Endodermal cell (in vitro differentiated cells): ENCODE data around the gene SPACA4. TPM values are rescaled to one million over a fixed set of nuclear protein-coding genes. Genes with fewer than 3 reads are reported as not detected.

ENCODE experiments used
- DNase-seq: peaks from one replicate; pipeline ENCODE4 v3.0.0-alpha.2; 2017
- H3K27ac ChIP-seq: 2 replicates; pipeline ENCODE4 v1.5.1; 2013; ENCODE audit warnings: mild to moderate bottlenecking, low read depth, low read length, moderate library complexity
- H3K27me3 ChIP-seq: 2 replicates; pipeline ENCODE4 v1.6.1; 2013; ENCODE audit warnings: mild to moderate bottlenecking, low read length, moderate library complexity; ENCODE audit not compliant: insufficient read depth, control insufficient read depth, poor library complexity, severe bottlenecking
- H3K36me3 ChIP-seq: 2 replicates; pipeline ENCODE4 v1.7.0; 2013; ENCODE audit warnings: mild to moderate bottlenecking, low read length, moderate library complexity; ENCODE audit not compliant: control insufficient read depth, insufficient read depth
- H3K4me1 ChIP-seq: one replicate; pipeline ENCODE4 v1.7.0; 2013; ENCODE audit warnings: low read length; ENCODE audit not compliant: control insufficient read depth, insufficient read depth
- H3K4me3 ChIP-seq: 2 replicates; pipeline ENCODE4 v1.5.1; 2013; ENCODE audit warnings: mild to moderate bottlenecking, low read length, moderate library complexity
- H3K9ac ChIP-seq: 2 replicates; pipeline ENCODE4 v1.6.1; 2013; ENCODE audit warnings: mild to moderate bottlenecking, low read length, moderate library complexity; ENCODE audit not compliant: poor library complexity, severe bottlenecking; ENCODE audit errors: extremely low read depth
- H3K9me3 ChIP-seq: 2 replicates; pipeline ENCODE4 v1.6.1; 2013; ENCODE audit warnings: mild to moderate bottlenecking, low read length, moderate library complexity; ENCODE audit not compliant: control insufficient read depth
- H3K27ac Mint-ChIP-seq: 2 replicates; pipeline ENCODE4 v1.8.0; 2020; ENCODE audit warnings: mixed read lengths
- H3K27me3 Mint-ChIP-seq: 2 replicates; pipeline ENCODE4 v1.8.0; 2021; ENCODE audit warnings: mild to moderate bottlenecking, mixed read lengths; ENCODE audit not compliant: insufficient read depth
- H3K36me3 Mint-ChIP-seq: 2 replicates; pipeline ENCODE4 v1.8.0; 2020; ENCODE audit warnings: low read depth, mixed read lengths
- H3K4me1 Mint-ChIP-seq: 2 replicates; pipeline ENCODE4 v1.8.0; 2020; ENCODE audit warnings: mixed read lengths
- H3K4me3 Mint-ChIP-seq: 2 replicates; pipeline ENCODE4 v1.8.0; 2020; ENCODE audit warnings: mild to moderate bottlenecking, moderate library complexity, mixed read lengths
- H3K9me3 Mint-ChIP-seq: 2 replicates; pipeline ENCODE4 v1.8.0; 2020; ENCODE audit warnings: mild to moderate bottlenecking, mixed read lengths
- CTCF ChIP-seq: fragments of 200-600 bp; sonication (generic); conservative IDR thresholded peaks from 2 replicates; pipeline ENCODE4 v1.5.0; 2021; ENCODE audit warnings: antibody characterized with exemption, mild to moderate bottlenecking
- WGBS, 2 experiments: methylation state at CpG; one replicate each; pipeline versions ENCODE4 v1.1.5 to v1.1.7; 2013; ENCODE audit warnings: missing lambda C conversion rate in 2 of 2, mixed read lengths in 1 of 2; ENCODE audit not compliant: insufficient coverage in 1 of 2, insufficient read length in 1 of 2; 5-methylcytosine and 5-hydroxymethylcytosine counted together
- total RNA-seq, 2 donors: library from RNA; stranded (reverse); fragmentation: NEBNext Ultra II Directional in 1 of 2; extraction: Animal tissue kit (Norgen Biotek cat#: 25700) in 1 of 2; gene quantifications; 2 replicates in 1 of 2; 3 replicates in 1 of 2; pipeline ENCODE4 v1.2.1, GENCODE V29; 2021

Gene SPACA4
- total RNA-seq, 2 donors from 2014 or later = not detected

DNA sequence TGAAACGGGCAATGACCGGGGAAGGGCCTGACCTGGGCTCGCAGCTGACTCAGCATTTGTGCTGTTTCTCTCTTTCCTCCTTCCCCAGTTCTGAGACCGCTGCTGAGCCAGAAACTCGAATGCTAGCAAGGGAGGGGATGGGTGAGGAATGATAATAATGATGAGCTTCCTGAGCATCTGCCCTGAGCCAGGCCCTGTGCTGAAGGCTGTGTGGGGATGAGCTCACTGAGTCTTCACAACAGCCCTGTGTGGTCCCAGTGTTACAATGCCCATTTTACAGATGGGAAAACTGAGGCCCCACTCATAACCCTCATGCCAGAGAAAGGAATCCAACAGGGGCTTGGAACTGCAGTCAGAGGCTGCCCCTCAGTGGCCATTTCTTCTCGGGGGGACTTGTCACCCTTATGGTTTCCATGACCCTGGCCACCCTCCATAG is 46.4 kb upstream of the SPACA4 start:
- H3K9me3 ChIP-seq = no peaks in the 10 kb centered on the region
- H3K27ac ChIP-seq = no peak overlapping the region
- Mint-ChIP-seq H3K4me1 (peaks cover 4% of the 10 kb centered on the region), H3K9me3 (no peaks in the 10 kb centered on the region), H3K27me3 (peaks cover 3% of the 10 kb centered on the region), H3K27ac (no peak overlapping the region), H3K4me3 (no peak overlapping the region), H3K36me3 (no peaks in the 10 kb centered on the region)
- 60 to 93% methylated on average over 1 to 6 of the region's 6 CpGs for WGBS, 2 experiments
- H3K9ac ChIP-seq = no peak overlapping the region
- no peak overlapping the region for H3K4me3 ChIP-seq
- no peaks in the 10 kb centered on the region for H3K36me3 ChIP-seq
- DNase-seq = no peak
- no peaks in the 10 kb centered on the region for H3K4me1 ChIP-seq
- H3K27me3 ChIP-seq = no peaks in the 10 kb centered on the region
- TF ChIP-seq CTCF = peak; percentile 49

- Histone ChIP-seq H3K36me3 (no peaks in the 10 kb centered on the region), H3K4me1 (no peaks in the 10 kb centered on the region), H3K9ac (no peak overlapping the region), H3K27ac (no peak overlapping the region), H3K27me3 (no peaks in the 10 kb centered on the region), H3K9me3 (no peaks in the 10 kb centered on the region), H3K4me3 (no peak overlapping the region)
- Mint-ChIP-seq H3K4me1 (peaks cover under 1% of the 10 kb centered on the region), H3K36me3 (no peaks in the 10 kb centered on the region), H3K27me3 (peaks cover 3% of the 10 kb centered on the region), H3K4me3 (no peak overlapping the region), H3K9me3 (no peaks in the 10 kb centered on the region), H3K27ac (no peak overlapping the region)
- no peak for TF ChIP-seq CTCF
- no peak for DNase-seq
- WGBS, 2 experiments = 97% methylated on average over 11 of the region's 11 CpGs
Measured at GRCh38 chr19:48561412-48561811, 45.1 kb upstream of the SPACA4 start.

GRCh38 chr19:48565090-48565489 is 41.5 kb upstream of the SPACA4 start:
- Histone ChIP-seq H3K4me3 (no peak overlapping the region), H3K4me1 (no peaks in the 10 kb centered on the region), H3K36me3 (no peaks in the 10 kb centered on the region), H3K27ac (no peak overlapping the region), H3K27me3 (no peaks in the 10 kb centered on the region), H3K9me3 (no peaks in the 10 kb centered on the region), H3K9ac (no peak overlapping the region)
- Mint-ChIP-seq H3K36me3 (no peaks in the 10 kb centered on the region), H3K4me1 (peaks cover 7% of the 10 kb centered on the region), H3K27me3 (peaks cover 17% of the 10 kb centered on the region), H3K27ac (no peak overlapping the region), H3K4me3 (no peak overlapping the region), H3K9me3 (no peaks in the 10 kb centered on the region)
- WGBS, 2 experiments = 83 to 90% methylated on average over 6 of the region's 7 CpGs
- TF ChIP-seq CTCF = no peak
- peak; percentile 57 for DNase-seq
